Fibroblast of peridontal ligament (primary cell): ENCODE results near the gene TMEM11.

Source experiments
- DNase-seq: peaks from one replicate; pipeline ENCODE4 v3.0.0-alpha.2; 2010; ENCODE audit errors: extremely low read depth

The TMEM11 gene, protein sequence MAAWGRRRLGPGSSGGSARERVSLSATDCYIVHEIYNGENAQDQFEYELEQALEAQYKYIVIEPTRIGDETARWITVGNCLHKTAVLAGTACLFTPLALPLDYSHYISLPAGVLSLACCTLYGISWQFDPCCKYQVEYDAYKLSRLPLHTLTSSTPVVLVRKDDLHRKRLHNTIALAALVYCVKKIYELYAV

DNA sequence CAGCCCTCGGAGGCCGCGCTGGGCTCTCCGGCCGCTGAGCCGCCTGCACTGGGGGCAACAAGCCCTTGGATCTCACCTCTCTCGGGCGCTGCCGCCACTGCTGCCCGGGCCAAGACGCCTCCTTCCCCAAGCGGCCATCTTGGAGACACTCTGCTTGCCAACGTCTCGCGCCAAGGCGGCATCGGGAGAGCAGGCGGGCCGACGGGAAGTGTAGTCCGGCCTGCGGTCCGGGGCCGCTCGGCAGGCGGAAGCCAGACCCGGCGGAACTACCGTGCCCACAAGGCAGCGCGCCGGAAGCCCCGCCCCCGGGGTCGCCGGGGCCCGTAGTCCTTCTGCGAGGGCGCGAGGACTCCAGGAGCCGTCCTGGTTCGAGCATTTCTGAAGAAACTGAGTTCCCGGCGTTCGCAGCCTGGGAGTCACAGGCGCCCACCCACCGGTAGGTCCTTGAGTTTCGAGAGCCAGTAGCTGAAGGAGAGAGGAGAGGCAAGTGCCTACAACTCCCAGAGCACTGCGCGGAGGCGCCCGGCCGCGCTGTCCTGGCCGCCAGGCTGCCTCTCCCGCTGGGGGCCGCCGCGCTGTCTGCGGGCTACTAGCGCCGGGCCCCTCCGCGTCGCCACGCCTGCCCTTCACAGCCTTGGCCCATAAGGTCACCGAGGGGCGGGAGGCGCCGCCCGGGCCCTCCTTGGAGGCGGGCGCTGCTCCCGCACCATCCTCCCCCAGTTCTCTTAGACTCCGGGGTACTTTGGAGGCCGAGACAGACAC, at the start of gene TMEM11:
Gene TMEM11, minus strand, starts transcription at position 147 of the 762 bp plus-strand sequence. Its CDS starts 9 bp downstream, at position 138.
- DNase-seq, result peak; percentile 91

DNA sequence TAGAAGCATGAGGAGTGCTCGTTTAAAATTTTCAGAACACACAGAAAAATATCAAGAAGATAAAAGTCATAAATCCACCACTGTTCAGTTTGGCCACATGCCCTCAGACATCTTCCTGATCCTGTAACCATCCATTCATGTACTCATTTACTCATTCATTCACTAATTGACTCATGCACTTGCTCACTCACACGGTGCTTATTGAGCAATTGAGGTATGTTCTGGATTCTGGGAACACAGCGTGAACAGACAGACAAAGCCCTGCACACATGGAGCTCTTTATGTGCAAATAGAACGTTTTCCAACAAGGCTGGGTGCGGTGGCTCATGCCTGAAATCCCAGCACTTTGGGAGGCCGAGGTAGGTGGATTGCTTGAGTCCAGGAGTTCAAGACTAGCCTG, 49.4 kb upstream of the TMEM11 start:
- no peak for DNase-seq

DNA sequence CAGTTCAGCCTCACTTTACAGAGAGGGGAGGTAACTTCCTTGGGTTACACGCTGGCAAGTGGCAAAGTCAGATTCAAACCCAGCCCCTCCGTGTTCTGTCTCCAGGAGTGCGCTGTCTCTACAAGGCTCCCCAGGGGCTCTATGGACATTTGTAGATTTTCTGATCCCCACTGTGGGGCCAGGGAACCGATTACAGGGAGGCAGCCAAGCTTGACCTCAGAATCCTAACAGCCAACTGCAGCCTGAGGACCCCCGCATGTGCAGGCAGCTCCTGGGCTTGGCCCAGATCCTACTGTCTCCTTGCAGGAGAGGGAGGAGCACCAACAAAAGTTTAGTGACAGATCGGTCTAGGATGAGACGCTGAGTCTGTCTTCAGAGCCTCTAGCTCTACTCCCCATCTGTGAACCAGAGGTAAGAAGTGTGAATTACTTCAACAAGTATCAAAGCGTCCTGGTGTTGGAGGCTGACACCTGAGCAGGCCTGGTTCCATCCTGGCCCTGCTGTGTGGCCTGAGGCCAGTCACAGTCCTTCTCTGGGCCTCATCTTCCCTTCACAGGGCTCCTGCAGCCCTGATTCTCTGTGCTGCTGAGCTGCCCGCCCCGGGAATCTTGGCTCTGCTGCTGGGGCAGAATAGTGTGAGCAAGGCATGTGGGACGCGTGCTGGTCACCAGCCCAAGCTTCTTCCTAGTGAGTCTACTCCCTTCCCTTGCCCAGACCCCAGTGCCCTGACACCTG, 48.5 kb upstream of the TMEM11 start:
- no peak for DNase-seq

DNA sequence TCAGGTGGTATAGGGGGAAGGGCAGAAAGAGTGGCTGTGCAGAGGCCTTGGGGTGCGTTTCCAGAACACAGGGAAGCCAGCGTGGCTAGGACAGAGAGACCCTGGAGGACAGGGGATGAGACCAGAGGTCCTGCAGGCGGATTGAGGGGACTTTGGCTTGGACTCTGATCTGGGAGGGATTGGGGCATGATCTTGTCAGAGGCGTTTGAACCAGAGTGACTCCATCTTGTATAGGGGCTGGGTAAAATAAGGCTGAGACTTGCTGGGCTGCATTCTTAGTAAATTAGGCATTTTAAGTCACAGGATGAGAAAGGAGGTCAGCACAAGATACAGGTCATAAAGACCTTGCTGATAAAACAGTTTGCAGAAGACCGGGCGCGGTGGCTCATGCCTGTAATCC, 44.6 kb upstream of the TMEM11 start:
- DNase-seq, result no peak

DNA sequence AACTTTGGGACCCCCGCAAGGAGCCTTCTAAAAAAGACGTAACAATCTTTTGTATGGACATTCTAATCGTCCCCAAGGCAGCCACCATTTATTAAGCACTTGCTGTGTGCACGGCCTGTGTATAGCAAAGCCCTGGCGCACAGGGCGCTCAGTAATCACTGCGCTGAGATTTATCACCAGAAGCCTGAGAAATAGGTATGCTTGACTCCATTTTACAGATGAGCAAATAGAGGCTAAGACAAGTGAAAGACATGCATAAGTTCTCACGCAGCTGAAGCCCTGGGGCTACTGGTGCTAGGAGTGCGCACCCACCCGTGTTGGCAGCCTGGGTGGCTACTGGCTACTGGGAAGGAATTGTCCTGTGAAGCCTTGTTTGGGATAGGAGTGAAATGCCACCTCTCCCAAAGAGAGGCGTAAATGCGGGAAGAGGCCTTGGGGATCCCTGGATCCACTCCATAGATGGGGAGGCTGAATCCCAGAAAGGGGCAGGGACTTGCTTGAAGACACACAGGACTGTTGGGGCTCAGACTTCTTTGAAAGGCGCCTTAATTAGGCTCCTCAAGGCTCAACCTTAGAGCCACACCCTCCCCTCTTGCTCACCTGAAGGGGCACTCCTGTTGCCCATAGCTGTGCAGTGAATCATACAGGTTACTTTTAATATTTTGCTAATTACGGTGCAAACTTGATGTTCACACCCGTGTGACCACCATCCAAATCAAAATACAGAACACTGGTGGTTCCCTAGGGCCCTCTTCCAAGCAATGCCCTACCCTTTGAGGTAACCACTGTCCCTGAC, 39.9 kb upstream of the TMEM11 start:
- no peak for DNase-seq

DNA sequence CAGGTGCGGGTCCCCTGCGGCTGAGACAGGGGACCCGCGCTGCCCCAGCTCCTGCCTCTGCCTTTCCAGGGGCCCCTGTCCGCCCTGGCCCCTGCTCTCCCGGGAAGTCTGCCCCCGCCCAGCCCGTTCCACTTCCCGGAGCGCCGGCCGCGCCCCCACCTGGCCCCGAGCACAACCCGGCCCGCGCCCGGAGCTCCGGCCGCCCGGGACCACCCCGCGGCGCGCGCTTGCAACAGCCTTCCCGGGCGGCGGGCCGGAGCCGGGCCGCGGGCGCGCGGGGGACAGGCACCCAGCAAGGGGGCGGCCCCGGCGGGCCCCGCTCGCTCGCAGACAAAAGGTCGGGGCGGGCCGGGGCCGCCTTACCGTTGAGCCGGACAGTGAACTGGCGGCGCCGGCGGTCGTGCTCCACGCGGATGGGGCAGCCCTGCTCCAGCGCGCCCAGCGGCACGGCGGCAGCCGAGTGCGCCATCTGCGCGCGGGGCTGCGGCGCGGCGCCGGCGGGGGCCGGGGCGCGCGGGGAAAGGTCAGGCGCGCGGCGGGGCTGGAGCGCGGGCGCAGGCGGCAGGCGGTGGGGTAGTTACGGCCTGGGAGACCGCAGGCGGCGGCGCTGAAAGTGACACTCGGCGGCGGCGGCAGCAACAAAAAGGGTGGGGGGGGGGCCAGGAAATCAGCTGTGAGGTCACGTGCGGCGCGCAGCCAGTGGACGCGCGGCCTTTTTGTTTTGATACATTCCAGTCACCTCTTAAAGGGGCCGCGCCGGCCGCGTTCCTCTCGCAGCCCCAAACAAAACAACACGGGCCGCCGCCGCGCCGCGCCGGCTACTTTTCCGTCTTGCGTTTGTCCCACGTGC, 39.1 kb upstream of the TMEM11 start, which contains the start of gene NATD1:
Gene NATD1, minus strand, starts transcription at position 615 of the 850 bp plus-strand sequence. Its CDS starts 146 bp downstream, at position 469.
- peak; percentile 76 for DNase-seq

- no peak for DNase-seq
These were observed 38.4 kb upstream of the TMEM11 start for GRCh38 chr17:21252289-21252795.

- no peak for DNase-seq
These were observed 37.5 kb upstream of the TMEM11 start for GRCh38 chr17:21251337-21252010.

DNA sequence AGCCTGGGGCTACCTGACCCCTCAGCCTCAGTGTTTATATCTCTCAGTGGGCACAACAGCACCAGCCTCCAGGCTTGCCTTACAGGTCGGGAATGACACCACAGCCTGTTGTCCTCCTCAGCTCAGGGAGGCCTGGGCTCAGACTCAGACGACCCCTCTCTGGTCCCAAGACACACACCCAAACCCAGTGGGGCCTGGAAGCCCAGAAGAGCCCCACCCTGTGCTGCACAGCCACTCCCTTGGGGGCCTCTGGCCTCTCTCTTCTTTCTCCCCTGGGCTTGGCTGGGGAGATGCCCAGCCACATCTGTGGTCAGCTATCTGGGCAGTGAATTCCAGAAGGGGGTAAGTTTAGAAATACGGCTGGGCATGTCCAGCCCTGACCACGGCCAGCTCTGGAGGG, 36.9 kb upstream of the TMEM11 start:
- DNase-seq, result no peak

GRCh38 chr17:21249920-21250703, 36.2 kb upstream of the TMEM11 start:
- DNase-seq, result no peak

- no peak for DNase-seq
These were observed 35.3 kb upstream of the TMEM11 start for GRCh38 chr17:21249086-21249795.

GRCh38 chr17:21248500-21248899, 34.5 kb upstream of the TMEM11 start:
- no peak for DNase-seq

DNA sequence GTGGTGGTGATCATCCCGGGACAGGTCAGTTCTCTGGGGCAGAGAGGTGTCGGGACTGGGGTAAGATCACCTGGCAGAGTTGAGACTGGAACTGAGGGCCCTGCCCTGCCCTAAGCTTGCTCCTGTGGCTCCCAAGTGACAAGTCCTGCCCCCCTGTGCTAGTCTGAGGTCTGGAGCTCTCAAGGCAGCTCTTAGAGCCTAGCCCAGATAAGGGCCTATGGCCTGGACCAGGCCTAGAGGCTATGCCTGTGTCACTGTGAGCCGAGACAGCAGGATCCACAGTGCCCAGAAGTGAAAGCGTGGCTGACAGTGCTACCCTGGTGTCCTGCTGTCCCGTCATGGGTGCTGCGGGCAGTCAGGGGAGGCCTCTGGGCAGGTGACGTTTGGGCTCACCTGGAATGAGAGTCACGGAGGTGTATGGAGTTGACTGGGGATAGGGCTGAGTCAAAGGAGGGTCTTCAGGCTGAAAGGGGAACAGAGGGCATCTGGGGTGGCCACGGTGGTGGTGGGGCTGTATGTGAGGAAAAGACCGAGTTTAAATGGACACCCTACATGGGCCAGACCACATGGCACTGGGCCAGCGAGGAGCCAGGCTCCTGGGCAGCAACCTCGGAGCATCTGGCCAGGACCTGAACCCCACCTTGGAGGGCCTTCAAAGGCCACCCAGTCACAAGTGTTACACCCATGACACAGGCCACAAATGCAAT, 33.7 kb upstream of the TMEM11 start:
- no peak for DNase-seq

GRCh38 chr17:21246698-21247097, 32.7 kb upstream of the TMEM11 start:
- DNase-seq, result no peak

- DNase-seq, result no peak
These were observed 31.7 kb upstream of the TMEM11 start for GRCh38 chr17:21245639-21246084.

DNA sequence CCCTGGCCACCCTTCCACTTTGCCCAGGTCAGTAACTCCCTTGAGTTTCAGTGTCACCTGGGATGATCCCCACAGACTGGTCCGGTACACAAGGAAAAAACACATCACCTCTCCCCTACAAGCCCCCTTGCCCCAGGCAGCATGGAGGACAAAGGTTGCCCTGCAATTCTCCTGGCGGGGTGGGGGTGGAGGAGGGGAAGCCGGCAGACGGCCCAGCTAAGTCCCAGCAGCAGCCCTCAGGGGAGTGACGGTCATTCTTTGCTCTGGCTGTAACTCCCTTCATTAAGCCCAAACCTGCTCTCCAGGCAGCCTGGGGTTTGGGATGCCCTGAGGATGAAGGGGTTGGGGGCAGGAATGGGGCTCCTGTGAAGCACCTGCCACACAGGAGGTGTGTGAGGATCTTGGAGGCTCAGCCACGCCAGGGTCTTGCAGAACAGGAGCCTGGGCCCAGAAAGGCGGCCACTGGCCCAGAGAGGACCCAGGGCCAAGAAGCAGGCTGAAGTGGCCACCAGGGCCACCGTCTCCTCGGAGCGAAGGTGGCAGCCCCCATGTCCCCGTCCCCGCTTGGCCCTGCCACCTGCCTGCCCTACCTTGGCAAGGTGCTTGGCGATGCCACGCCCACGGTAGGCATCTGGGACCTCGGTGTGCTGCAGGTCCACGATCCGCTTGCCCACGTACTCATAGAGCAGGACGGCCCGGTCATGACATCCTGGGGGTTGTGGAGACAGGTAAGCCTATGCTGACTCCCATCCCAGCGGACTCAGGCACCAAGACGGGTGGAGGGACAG, 29.7 kb upstream of the TMEM11 start:
- DNase-seq, result no peak
